Stimulated activated CD8-positive, alpha-beta memory T cell treated with anti-CD3 and anti-CD28 coated beads, Interleukin-7, amount 100 ng/mL, for 1 hour (primary cell): ENCODE measurements around the gene IL22RA1.

Experiments used
- DNase-seq, 2 donors: peaks; one replicate each; pipeline ENCODE4 v3.0.0-alpha.2; 2020; ENCODE audit warnings: low read depth in 2 of 2

The IL22RA1 gene

DNA sequence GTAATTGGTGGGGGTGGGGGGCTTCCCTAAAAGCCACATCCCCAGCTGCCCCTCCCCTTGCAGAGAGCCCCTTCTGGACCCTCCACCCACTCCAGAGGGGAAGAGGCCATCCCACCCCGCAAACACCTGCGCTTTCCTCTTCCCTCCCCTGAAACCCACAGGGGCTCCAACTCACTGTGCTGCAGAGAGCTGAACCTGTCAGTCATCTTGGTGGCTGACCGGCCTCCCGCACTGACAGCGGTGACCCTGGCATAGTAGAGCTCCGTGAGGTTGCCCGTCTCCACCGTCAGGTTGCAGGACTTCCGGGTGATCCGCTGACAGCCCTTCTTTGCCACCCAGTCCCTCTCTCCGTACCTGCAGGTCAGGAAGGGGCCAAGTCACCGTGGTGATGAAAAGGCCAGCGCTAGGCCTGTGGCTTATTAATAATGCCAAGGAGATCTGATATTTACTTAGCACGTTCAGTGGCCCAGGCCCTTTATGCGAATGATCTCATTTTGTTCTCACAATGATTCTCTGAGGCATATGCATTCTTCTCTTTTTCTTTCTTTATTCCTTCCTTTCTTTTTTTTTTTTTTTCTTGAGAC lies 5.9 kb downstream of the IL22RA1 start:
- no peak for DNase-seq

DNA sequence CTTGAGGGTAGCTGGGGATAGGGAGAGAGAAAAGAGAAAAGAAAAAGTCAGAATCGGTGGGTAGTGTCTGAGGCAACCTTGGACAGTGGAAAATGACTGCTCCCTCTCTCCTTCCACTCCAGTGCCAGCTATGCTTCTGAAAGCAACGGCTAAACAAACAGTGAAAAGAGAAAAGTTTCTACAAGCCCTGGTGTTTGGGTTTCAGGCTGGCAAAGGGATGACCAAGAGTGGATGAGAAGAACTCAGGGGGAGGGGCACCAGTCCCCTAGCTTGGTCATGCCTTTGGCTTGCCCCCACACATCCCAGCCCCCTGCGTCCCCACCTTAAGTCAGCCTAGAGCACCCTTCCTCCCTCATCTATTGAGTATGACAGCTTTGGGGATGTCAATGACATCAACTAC lies 8.6 kb downstream of the IL22RA1 start:
- DNase-seq = no peak

DNA sequence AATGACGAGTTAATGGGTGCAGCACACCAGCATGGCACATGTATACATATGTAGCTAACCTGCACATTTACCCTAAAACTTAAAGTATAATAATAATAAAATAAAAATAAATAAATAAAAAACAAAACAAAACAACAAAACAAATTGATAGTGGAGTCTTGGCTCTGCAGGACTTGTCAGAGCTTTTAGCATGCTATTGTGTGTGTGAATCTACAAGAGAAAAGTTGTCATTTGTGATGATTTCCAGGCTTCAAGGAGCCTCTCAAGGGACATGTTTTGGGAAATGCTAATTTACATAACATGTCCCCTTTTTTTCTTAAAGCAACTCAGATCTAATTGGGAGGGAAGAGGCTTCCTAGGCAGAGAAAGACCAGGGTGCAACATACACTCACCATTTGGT lies 9.1 kb downstream of the IL22RA1 start:
- DNase-seq = no peak

DNA sequence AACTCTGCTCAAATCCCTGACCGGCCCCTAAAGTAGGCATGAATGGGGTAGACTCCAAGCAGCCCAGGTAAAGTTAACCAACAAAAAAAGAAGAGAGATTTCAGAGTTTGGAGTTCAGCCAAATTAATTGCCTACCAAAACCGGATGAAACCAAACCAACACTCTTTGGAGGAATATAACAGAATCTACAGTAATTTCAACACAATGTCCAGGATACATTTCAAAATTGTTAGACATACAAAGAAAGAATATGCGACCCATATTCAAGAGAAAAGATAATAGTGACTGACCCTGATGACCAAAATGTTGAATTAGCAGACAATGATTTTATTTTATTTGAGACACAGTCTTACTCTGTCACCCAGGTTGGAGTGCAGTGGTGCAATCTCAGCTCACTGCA lies 12.6 kb downstream of the IL22RA1 start:
- no peak for DNase-seq

DNA sequence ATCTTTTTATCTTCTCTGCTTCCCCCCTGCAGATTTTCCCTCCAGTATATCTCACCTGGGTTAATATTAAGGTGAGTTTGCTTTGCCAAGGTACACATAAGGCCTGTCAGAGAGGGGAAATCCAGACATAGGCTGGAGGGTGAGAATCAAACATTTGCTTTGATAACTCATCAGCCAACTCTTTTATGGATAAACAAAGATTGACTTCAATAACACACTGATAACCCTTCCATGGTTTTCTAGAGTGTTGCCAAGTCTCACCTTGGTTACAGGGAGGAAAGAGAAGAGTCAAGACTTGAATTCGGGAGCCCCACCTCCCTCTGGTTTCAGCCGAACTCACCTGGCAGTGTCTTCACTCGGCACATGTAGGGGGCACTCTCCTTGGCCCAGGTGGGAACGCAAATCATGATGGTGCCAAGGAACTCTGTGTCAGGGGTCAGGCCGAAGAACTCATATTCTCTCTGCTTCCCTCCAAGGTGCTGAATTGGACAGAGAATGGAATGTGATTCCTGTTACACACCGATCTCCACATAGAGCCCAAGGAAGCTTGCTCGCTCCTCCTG lies 15.1 kb downstream of the IL22RA1 start:
- no peak for DNase-seq

DNA sequence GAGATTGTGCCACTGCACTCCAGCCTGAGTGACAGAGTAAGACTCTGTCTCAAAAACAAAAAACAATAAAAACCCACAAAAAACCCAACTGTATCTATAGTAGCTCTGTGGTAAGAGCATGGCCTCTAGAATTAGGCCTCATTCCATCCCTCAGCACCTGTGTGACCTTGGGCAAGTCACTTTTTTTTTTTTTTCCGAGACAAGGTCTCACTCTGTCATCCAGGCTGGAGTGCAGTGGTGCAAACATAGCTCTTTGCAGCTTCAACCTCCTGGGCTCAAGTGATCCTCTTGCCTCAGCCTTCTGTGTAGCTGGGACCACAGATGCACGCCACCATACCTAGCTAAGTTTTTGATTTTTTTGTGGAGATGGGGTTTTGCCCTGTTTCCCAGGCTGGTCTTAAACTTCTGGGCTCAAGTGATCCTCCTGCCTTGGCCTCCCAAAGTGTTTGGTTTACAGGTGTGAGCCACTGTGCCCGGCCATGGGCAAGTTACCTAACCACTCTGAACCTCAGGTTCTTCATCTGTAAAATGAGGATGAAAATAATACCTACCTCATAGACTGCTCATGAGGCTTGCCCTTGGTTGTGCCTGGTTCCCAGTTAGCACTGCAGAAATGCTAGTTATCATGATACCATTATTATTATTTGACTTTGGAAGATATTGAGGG lies 15.7 kb downstream of the IL22RA1 start:
- DNase-seq = no peak

DNA sequence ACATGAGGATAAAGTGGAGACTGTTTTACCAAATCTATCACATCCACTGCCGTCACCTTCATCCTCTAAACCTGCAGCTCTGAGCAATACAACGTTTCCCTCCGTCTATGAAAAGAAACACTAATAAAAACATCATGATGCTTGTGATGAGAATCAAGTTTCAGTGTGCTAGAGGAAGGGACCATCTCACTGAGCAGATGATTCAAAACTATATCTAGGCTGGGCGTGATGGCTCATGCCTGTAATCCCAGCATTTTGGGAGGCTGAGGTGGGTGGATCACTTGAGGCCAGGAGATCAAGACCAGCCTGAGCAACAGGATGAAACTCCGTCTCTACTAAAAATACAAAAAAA lies 16.3 kb downstream of the IL22RA1 start:
- DNase-seq = no peak

DNA sequence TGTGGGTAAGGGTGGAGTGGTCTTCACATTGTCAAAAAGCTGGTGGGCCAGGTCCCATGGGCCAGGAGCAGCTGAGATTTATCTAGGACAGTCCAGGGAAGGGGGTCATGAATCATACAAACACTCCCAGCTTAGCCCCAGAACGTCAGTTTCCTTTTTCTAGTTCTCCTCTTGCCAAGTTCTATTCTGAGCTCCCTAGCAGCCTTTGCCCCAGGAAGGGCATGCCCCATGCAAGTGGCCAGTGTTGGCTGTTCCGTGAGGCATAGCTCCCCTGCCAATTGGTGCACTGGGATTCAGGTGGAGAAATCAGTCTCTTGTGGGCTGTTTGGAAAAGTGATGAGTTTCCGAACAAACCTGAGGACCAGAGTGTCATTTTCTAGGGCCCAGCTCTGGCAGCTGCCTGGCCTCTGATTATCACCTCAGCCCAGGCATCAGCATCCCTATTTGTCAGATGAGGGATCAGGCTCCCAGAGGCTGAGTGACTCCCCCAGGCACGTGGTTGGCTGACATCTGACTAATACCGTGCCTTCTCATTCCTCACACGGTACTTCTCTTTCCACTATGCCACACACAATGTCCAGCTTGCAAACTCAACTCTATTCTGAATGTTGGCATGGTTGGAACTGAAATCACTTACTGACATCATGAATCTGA lies 16.8 kb downstream of the IL22RA1 start:
- DNase-seq = no peak

DNA sequence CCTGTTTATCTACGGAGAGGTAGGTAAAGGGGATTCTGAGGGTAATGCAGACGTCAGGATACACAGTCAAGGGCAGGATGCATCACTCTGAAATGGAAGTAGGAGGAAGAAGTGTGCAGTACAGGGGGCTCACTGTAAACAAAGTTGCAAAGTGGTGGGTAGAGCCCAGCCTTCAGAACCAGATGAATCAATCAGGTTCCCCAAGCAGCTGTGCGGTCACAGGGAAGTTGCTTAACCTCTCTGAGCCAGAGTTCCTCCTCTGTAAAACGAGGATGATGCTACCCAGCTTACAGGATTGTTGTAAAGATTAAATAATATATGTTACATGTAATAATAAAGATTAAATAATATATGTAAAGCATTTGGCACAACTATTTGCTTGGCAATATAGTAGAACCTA lies 17.5 kb downstream of the IL22RA1 start:
- no peak for DNase-seq

DNA sequence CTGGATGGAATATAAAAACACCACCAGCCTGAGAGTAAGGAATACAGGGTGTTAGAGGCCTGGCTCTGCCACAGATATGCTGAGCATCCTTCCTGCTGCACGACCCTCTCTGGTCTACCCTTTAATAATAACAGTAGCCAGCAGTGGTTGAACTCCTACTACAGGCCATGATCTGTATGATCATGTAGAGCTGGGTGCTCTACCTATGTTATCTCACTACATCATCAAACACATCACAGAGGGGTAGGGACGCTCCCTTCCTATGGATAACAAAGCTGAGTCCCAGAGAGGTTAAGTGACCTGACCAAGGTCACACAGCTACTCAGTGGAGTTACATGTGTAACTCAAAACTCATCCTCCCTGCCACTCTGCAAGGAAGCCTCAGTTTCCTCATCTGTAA lies 18.0 kb downstream of the IL22RA1 start:
- DNase-seq = no peak

DNA sequence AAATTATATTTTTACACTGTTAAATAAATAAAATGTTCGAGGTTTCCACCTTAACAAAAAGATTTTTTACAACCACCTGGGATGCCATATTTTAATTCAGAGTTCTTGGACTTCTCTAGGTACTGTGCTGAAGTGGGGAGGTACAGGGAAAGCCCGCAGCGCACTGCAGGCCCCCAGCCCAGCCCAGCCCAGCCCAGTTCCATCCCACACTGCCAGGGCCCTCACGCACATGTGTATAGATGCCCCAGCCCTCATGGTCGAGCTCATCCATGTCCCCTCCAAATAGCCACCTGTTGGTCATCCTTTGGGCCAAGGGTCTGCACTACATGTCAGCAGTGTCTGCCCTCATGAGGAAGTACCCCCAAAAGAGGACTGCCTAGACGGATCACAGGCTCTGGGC lies 19.3 kb downstream of the IL22RA1 start:
- no peak for DNase-seq

DNA sequence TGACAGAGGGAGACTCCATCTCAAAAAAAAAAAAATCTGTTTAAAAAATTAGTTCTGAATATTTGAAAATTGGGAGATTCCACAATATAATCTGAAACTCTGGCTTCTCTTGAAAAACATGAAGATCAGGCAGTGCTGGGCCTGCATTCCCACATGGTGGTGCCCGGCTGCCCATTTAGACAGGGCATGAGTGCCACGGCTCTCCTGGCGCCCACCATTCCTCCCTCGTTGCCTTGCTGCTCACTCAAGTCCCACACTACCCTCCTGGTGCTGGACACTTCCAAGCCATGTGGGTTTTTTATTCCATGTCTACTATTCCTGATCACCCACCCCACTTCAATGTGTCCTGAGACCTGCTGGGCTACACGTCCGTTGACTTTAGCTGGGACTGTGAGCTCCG lies 20.2 kb downstream of the IL22RA1 start:
- DNase-seq = no peak

DNA sequence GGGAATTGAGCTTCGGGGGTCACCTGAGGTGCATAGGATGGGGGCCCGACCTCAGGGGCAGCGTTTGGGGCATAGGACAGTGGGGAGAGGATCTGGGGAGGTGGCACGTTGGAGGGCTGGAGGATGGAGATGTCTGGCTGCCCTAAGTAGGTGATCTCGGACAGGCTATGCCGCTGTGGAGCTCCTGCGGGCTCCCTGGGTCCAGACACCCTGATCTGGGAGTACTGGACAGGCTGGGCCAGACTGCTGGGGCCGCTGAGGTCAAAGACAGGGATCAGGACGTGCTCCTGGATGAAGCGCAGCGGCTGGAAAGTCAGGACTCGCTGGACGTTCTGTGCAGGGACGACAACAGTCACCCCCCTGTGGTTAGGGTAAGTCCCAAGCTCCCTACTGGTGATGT lies 21.5 kb downstream of the IL22RA1 start:
- DNase-seq = no peak

DNA sequence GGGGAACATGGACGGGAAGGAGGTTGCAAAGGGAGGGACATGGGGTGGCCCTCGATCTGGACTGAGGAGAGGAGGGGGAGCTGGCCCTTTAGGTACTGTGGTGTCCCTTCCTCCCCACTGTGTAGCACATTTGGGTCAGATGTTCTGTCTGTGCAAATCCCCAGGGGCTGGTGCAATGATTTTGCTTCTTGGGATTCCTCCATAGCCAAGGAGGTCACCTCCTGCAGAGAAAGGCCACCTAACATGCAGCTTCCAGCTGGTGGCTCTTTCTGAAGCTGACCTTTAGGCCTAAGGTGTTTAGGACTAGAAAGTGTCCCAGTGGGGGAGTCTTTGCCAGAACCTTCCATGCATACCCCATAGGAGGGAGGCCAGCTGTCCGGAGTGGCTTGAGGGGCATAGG lies 22.0 kb downstream of the IL22RA1 start:
- no peak for DNase-seq

DNA sequence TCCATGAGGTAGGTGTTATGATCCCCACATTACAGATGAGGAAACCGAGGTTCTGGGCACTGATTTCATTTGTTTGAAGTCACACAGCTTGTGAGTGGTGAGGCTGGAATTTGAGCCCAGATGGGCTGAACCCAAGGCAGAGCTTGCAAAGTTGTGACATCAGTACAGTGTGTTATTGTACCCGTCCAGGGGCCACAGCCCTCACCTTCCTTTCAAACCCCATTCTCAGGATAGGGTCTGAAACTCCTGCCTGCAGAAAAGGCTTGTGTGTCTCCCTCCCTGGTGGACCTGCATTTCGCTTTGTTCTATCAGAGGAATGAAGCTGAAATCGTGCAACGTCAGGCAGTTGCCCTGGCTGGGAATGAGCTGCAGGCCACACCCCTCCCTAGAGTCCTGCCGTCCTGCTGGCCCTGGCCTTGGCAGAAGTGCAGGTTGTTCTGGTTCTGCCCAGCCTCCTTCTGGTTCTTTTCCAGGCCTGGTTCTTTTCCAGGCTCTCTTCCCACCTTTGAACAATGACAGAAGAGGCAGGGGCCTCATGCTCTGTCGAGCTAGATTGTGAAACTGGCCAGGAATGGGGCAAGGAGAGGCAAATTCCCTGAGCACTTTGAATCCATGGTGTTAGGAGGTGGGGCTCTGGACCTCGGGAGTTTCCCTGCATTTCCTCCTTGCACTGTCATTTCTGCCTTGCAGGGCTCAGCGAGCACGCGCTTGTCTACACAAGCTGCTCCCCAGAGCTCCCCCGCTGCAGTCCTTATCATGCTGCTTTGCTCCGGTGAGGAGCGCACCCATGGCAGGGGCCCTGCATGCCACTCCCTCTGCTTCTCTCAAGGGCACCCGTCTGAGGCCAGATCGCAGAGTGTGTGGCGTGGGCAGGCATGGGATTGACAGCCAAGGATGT lies 22.8 kb downstream of the IL22RA1 start:
- DNase-seq = no peak

DNA sequence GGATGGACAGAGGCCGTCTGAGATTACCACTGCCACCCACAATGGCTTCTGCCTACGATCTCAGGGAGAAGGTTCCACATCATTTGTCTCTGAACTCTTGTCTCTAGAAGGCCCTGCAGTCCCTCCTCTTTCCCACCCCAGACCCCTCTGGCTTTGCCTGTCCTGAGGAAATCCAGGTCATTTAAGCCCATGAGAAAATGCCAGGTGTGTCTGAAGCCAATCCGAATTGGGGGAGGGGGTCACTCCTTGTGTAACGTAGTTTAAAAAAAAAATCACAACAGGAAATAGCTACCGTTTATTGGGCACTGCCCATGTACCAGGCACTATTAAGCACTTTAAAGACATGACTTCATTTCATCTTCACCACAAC lies 23.5 kb downstream of the IL22RA1 start:
- DNase-seq = no peak

DNA sequence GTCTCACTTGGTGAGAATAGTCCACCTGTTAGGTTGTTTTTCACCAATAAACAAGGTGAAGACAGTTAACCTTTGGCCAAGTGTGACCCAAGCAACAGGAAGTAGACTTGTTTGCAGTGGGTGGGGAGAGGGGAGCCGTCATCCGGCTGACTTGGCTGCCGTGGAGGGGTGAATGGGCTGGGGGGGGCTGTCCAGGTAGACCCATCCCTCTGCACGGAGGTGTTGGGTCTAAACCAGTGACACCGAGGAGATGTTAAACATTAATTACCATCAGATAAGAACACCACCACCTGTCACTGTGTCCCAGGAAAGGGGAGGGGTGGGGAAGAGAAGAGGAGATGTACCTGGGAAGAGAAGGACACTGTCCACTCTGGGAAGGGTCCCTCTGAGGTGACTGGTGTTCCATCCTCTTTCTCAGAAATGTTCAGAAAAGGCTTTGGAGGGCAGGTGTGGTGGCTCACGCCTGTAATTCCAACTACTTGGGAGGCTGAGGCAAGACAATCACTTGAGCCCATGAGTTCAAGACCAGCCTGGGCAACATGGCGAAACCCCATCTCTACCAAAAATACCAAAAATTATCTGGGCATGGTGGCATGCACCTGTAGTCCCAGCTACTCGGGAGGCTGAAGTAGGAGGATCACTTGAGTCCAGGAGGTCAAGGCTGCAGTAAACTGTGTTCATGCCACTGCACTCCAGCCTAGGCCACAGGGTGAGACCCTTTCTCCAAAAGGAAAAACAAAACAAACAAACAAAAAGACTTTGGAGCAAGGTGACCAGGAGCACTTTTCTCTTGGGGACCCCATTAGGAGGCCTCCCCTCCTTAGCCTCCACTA lies 24.3 kb downstream of the IL22RA1 start:
- DNase-seq = no peak

DNA sequence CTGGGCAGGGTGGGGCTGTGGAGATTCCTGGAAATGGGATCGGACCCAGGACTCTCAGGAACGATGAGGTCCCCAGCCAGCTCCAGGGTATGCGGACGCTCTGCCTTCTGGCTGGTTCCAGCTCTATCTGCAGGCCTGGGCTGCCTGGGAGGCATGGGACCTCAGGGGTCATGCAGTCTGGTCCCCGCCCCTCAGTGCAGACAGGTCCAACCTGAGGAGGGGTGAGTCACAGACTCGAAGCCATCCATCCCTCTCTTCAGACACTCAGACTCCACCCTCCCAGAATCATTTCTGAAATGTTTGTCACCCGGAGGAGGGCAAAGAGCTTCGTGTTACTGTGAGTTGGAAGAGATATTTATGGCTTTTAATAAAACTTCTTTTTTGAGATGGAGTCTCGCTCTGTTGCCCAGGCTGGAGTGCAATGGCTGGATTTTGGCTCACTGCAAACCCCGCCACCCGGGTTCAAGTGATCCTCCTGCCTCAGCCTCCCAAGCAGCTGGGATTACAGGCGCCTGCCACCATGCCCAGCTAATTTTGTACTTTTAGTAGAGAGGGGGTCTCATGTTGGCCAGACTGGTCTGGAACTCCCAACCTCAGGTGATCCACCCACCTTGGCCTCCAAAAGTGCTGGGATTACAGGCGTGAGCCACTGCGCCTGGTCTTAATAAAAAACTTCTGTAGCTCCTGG lies 25.1 kb downstream of the IL22RA1 start:
- no peak for DNase-seq

DNA sequence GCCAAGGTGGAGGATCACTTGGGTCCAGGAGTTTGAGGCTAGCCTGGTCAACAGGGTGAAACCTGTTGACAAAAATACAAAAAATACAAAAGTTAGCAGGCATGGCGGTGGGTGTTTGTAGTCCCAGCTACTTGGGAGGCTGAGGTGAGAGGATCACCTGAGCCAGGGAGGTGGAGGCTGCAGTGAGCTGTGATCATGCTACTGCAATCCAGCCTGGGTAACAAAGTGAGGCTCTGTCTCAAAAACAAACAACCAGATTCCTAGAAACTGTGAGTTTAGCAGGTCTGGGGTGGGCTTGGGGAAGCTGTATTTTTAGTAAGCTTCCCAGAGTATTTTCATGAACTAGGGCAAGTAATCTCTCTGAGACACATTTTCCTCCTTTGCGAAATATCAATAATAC lies 25.8 kb downstream of the IL22RA1 start:
- DNase-seq = no peak

DNA sequence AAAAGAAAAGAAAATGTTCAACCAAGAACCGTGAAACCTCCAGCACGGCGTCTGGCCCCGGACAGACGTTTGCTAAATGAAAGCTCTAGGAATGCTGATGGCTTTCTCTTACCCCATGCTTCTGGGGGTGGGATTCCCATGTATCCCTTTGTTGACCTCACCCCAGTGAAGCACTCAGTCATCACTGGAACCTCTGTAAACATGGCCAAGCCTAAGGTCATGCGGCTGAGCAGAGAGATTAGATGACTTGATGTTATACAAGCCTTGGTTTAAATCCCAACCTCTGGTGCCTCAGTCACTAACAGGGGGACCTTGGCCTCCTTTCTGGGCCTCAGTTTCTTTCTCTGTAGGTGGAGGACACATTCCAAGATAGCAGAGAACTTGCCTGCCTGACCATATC lies 28.2 kb downstream of the IL22RA1 start:
- no peak for DNase-seq

DNA sequence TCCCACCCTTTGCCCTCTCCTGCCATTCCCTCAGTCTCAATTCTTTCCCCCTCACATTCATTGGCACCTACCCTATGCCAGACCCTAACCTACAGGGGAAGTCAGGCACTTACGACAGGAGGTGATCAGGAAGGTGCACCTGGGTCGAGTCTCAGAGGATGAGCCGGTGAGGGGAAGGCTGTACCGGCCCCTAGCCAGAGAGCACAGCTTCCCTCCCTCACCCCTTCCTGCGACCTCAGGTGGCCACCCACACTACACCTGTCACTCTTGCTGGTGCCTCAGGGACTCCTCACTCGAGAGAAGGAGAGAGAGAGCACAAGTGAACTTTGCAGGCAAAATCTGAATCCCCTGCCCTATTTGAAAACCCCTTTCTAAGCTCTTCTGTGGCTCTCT lies 29.3 kb downstream of the IL22RA1 start:
- no peak for DNase-seq
